Activated naive CD8-positive, alpha-beta T cell treated with anti-CD3 and anti-CD28 coated beads, Interleukin-2, amount 10 ng/mL, durations not matched to agents 7 days and 5 days (primary cell): ENCODE data around the gene TGFBR1. TPM values are rescaled to one million over a fixed set of nuclear protein-coding genes. Genes with fewer than 3 reads are reported as not detected.

Experiments used
- ATAC-seq: fragments of 150-1000 bp; cut with Tn5 transposase; one replicate; pipeline ENCODE4 v1.10.0; 2021; ENCODE audit warnings: low read depth, moderate library complexity
- POLR2A ChIA-PET: fragments of 350-600 bp; sonication (Branson Sonifier 250); formaldehyde crosslinking; loops from one replicate; lab custom pipeline; 2021; ENCODE audit warnings: antibody characterized with exemption; lab: Charles Lee
- DNase-seq: peaks from one replicate; pipeline ENCODE4 v3.0.0; 2021
- H3K27ac Mint-ChIP-seq: one replicate; pipeline ENCODE4 v1.8.0; 2022; ENCODE audit warnings: mild to moderate bottlenecking, mixed read lengths
- H3K27me3 Mint-ChIP-seq: one replicate; pipeline ENCODE4 v1.8.0; 2022; ENCODE audit warnings: mild to moderate bottlenecking, moderate library complexity, mixed read lengths
- H3K36me3 Mint-ChIP-seq: one replicate; pipeline ENCODE4 v1.8.0; 2021; ENCODE audit warnings: mild to moderate bottlenecking, mixed read lengths
- H3K4me1 Mint-ChIP-seq: one replicate; pipeline ENCODE4 v1.8.0; 2021; ENCODE audit warnings: mixed read lengths
- H3K4me3 Mint-ChIP-seq: one replicate; pipeline ENCODE4 v1.8.0; 2022; ENCODE audit warnings: mild to moderate bottlenecking, moderate library complexity, mixed read lengths
- H3K9me3 Mint-ChIP-seq: one replicate; pipeline ENCODE4 v1.8.0; 2021; ENCODE audit warnings: mixed read lengths
- total RNA-seq, 2 experiments: library from RNA; stranded (reverse); gene quantifications; one replicate each; pipeline ENCODE4 v1.2.3, GENCODE V29; 2021

The TGFBR1 gene
- total RNA-seq, 2 experiments from 2014 or later = 82.7 to 83.5 TPM

DNA sequence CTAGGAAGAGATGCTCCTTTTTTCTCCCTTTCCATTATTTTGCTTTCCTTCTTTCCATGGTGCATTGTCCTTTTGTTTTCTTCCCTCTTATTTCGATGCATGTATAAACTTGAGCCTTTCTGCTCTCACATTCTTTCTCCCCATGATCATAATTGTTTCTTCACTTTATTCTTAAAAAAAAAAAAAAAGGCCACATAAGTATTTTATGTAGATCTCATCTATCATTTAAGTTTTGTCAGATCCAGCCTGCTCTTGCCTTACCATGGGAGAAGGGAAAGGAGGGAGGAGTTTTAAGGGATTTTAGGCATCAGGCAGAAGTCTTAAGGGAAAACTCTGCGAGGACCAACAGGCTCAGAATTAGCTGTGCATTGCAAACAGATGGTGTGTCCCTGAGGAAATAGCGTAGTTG lies 11.1 kb downstream of the TGFBR1 start:
- peaks cover 39% of the 10 kb centered on the region for H3K36me3 Mint-ChIP-seq
- H3K9me3 Mint-ChIP-seq = no peaks in the 10 kb centered on the region
- H3K27ac Mint-ChIP-seq = no peak overlapping the region
- H3K4me3 Mint-ChIP-seq = no peak overlapping the region
- H3K4me1 Mint-ChIP-seq = peaks cover 74% of the 10 kb centered on the region
- no peaks in the 10 kb centered on the region for H3K27me3 Mint-ChIP-seq
- POLR2A ChIA-PET = interaction anchor here (0.7 to 1.5 kb wide), 2 partner anchors 12 to 103 kb away, joined by 4 read pairs; partner anchors contain the start of gene TGFBR1
- ATAC-seq (no peak), DNase-seq (no peak)

DNA sequence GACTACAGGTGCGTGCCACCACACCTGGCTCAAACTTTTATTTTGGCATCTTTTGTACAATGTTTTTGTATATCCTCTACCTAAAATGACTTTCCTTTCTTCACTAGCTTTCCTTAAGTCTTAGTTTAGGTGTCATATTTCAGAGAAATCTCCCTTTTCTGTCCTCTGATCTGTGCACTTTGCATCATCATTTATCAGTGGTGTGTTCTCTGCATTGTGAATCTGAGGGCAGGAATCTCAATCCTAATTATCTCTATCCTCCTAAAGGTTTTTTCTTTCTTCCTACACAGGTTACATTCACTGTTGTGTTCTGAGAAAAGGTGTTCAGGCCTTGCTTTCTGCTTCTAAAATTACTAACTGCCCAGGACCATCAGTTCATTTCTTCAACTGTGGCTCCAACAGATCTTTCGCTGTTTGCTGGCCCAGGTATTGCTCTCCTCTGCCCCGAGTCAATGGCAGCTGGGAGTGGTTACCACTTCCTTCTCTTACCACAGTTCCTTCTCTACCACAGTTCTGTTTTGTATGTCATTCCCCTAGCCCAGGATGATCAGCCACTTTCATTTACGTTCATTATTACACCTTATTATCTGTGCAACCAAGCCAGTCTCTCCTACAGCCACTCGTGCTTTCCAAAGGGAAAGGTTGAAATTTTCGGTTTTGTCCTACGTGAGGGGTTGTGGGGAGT lies 14.0 kb downstream of the TGFBR1 start:
- Mint-ChIP-seq H3K36me3 (peaks cover 46% of the 10 kb centered on the region), H3K4me1 (peaks cover 70% of the 10 kb centered on the region), H3K4me3 (peak overlapping the region; percentile 83), H3K27ac (peak overlapping the region; percentile 93), H3K27me3 (no peaks in the 10 kb centered on the region), H3K9me3 (no peaks in the 10 kb centered on the region)
- DNase-seq (no peak), ATAC-seq (peak; percentile 99)
- POLR2A ChIA-PET = interaction anchor here (1.1 to 2.2 kb wide), 9 partner anchors 10 to 105 kb away, joined by 3 to 14 read pairs (median 4); partner anchors contain the start of gene TGFBR1

DNA sequence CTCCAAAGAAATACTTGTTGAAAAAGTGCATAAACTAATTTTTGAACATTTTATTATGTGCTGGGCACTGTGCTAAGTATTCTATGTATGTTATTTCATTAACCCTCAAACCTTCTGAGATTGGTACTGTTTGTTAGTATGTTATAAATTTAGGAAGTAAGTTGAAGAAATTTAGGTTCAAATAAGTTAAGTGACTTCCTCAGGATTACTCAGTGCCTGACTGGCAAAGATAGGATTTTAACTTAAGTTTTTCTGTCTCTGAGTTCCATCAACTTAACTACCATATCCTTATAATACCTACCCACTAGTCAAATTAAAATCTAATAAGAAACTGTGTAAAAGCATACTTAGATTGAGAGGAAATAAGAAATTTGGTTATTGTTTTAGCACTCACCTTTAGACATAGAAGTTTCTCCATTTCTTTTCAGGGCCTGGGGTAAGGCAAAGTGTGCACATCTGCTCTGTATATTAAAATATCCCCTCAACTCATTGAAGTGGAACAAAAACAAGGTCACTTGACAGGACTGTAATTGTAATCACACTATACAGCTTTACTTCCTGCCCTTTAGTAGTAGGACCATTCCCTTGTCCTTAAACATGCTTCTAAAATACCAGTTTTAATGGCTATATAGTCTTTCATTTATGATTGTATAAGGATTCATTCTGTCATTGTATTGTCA lies 15.2 kb downstream of the TGFBR1 start:
- peaks cover 54% of the 10 kb centered on the region for H3K36me3 Mint-ChIP-seq

DNA sequence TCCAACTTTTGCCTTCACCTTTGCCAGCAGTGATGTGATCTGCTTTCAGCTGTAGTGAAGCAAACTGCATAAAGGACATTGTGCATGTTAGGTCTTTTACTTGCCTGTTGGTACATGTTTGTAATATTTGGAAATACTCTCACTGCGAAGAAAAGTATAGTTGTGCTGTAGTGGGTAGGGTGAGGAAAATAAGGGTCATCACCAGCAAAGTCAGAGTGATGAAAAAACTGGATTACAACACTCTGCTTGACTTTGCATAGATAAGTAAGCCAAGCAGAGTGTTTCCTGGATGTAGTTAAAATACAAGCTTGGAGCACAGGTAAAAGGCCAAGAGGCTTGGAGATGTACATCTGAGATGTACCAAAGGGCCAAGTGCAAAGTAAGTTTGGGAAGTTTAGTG lies 16.7 kb downstream of the TGFBR1 start:
- no peak overlapping the region for H3K4me3 Mint-ChIP-seq
- H3K36me3 Mint-ChIP-seq = peaks cover 53% of the 10 kb centered on the region

More for the DNA sequence above, 15.2 kb downstream of the TGFBR1 start:
- H3K9me3 Mint-ChIP-seq = peaks cover 2% of the 10 kb centered on the region
- peak overlapping the region; percentile 83 for H3K4me3 Mint-ChIP-seq
- DNase-seq (no peak), ATAC-seq (no peak)
- no peaks in the 10 kb centered on the region for H3K27me3 Mint-ChIP-seq
- POLR2A ChIA-PET = interaction anchor here (0.8 to 2.0 kb wide), 5 partner anchors 9 to 62 kb away, joined by 3 to 14 read pairs (median 4); no protein-coding TSS in a partner anchor
- peak overlapping the region; percentile 70 for H3K27ac Mint-ChIP-seq
- peaks cover 67% of the 10 kb centered on the region for H3K4me1 Mint-ChIP-seq

DNA sequence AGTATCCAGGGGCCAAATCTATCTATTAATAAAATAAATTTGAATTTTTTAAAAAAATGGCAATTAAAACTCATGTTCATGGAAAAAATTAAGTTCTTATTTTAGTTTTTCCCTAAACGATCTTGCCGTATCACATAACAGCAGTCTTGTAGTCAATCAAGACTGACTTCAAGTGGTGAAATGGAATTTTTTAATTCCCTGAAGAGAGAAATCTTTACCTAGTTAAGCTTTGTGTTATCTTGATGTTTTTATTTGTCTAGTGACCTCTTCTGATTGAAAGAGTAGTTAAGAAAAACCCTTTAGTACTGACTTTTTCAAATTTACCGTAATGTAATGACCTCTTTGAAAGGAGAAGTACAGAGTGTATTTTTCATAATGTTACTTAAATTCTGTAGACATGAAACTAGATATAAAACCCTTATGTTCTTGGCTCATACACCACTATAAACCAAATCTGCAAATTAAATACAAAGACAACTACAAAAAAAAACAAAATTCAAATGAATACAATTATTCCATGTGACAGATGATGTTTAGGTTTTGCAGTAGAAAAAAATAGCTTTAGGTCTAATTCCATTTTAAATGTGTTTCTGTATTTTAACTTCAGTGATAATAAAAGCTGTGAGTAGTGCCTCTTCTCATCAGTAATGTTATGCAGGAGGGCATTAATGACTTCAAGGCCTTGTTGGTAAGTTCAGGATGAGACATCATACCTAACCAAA lies 19.8 kb downstream of the TGFBR1 start:
- DNase-seq = no peak
- no peak overlapping the region for H3K27ac Mint-ChIP-seq
- H3K9me3 Mint-ChIP-seq = peaks cover 2% of the 10 kb centered on the region
- peaks cover 66% of the 10 kb centered on the region for H3K4me1 Mint-ChIP-seq
- POLR2A ChIA-PET = no interaction called here
- H3K27me3 Mint-ChIP-seq = no peaks in the 10 kb centered on the region
- H3K36me3 Mint-ChIP-seq = peaks cover 60% of the 10 kb centered on the region
- no peak overlapping the region for H3K4me3 Mint-ChIP-seq
- ATAC-seq = no peak

More for the DNA sequence above, 16.7 kb downstream of the TGFBR1 start:
- no peak overlapping the region for H3K27ac Mint-ChIP-seq
- no peaks in the 10 kb centered on the region for H3K27me3 Mint-ChIP-seq
- peaks cover 2% of the 10 kb centered on the region for H3K9me3 Mint-ChIP-seq
- DNase-seq (no peak), ATAC-seq (no peak)
- peaks cover 61% of the 10 kb centered on the region for H3K4me1 Mint-ChIP-seq
- POLR2A ChIA-PET = interaction anchor here (1.0 to 1.5 kb wide), 2 partner anchors 14 to 17 kb away, joined by 3 to 4 read pairs; partner anchors contain the start of gene TGFBR1

DNA sequence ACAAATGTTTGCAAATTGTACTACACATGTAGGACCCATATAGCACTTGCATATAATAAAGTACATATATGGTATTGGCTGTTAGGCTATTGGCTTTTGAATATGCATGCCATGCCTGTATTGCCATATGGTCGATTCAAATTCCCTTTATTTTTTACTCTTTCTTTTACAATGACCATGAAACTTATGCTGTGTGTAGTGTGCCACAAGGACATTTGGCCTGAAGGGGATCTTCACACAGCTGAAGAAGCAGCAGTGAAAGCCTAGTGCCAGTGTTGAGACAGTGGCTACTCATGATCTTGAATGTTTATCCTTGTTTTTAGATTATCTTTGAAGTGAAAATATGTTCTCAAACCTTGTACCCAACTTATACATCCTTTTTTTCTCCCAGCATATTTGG lies 20.5 kb downstream of the TGFBR1 start:
- POLR2A ChIA-PET = no interaction called here
- peaks cover 61% of the 10 kb centered on the region for H3K36me3 Mint-ChIP-seq
- H3K9me3 Mint-ChIP-seq = peaks cover 2% of the 10 kb centered on the region
- no peak overlapping the region for H3K4me3 Mint-ChIP-seq
- DNase-seq = no peak
- H3K4me1 Mint-ChIP-seq = peaks cover 65% of the 10 kb centered on the region
- H3K27me3 Mint-ChIP-seq = no peaks in the 10 kb centered on the region
- no peak overlapping the region for H3K27ac Mint-ChIP-seq
- no peak for ATAC-seq

DNA sequence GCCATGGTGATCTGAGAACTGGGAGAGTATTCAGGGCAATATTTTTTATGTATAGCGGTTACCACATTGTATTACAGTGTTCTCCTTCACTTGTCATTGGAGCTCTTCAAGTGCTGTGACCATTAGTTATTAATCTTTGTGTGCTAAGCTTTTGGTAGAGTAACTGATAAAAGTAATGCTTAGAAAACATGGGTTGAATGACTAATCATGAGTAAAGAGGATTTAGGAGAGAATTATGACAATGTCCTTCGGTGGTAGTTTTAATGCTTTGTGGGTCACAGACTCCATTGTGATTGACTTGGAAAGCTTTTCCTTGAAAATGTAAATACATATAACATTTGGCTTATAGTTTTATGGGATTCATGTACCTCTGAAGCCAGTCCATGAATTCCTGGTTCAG lies 21.4 kb downstream of the TGFBR1 start:
- POLR2A ChIA-PET = interaction anchor here (1.3 kb wide), 1 partner anchor 13 kb away, joined by 4 read pairs; no protein-coding TSS in a partner anchor
- ATAC-seq (no peak), DNase-seq (no peak)
- Mint-ChIP-seq H3K27ac (no peak overlapping the region), H3K4me3 (no peak overlapping the region), H3K9me3 (peaks cover 2% of the 10 kb centered on the region), H3K4me1 (peaks cover 60% of the 10 kb centered on the region), H3K27me3 (no peaks in the 10 kb centered on the region), H3K36me3 (peaks cover 59% of the 10 kb centered on the region)

DNA sequence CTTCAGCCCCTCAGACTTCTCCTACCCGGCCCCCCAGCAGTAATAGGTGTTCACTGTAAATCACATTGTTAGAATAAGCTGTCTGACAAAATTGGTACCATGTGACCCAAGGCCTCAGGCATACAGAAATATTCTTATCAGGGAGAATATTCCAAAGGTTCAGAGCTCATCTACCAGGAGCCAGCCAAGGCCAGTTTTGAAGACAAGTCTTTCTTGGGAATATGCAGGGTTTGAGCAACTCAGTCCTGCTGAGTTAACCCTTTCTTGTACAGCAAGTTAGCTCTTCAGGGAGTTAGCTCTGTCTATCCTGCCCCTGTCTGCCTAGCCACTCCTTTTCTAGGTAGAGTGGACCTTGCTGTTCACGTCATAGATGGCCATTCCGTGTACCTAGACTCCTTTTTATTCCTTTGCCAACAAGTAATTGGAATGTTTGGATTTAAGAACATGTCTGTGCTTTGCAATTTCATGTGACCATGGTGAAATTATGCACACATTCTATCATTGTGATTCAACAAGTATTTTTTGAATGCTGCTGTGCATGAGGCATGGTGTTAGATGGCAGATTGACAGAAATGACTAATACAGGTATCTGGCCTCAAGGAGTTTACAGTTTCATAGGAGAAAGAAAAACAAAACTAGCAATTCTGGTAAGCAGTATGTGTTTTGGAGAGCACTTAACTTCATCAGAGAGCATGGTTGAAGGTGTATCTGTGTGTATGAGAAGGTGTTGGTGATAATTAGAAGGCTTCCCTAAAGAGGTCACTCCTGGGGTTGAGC lies 22.6 kb downstream of the TGFBR1 start:
- Mint-ChIP-seq H3K27me3 (no peaks in the 10 kb centered on the region), H3K4me1 (peaks cover 58% of the 10 kb centered on the region), H3K4me3 (peak overlapping the region; percentile 4), H3K36me3 (peaks cover 58% of the 10 kb centered on the region), H3K27ac (peak overlapping the region; percentile 35), H3K9me3 (peaks cover 2% of the 10 kb centered on the region)
- ATAC-seq (peak; percentile 25), DNase-seq (no peak)
- POLR2A ChIA-PET = interaction anchor here (1.3 kb wide), 1 partner anchor 14 kb away, joined by 4 read pairs; no protein-coding TSS in a partner anchor

DNA sequence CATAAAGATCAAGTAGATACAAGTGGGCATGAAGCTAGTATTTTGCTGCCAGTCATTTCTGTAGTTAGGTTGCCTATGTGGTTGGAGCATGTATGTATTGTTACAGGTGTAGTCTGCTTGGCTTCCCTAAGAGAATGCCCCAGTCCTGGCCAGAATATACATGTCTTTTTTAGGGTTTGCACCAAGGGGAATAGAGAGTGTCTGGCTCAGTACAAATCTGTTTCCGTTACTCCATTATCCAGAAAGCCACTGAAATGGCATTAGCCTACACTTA lies 23.2 kb downstream of the TGFBR1 start:
- peaks cover 59% of the 10 kb centered on the region for H3K4me1 Mint-ChIP-seq
- peaks cover 2% of the 10 kb centered on the region for H3K9me3 Mint-ChIP-seq
- peak overlapping the region; percentile 35 for H3K27ac Mint-ChIP-seq
- H3K27me3 Mint-ChIP-seq = no peaks in the 10 kb centered on the region
- no peak for DNase-seq
- peak; percentile 28 for ATAC-seq
- POLR2A ChIA-PET = no interaction called here
- peaks cover 62% of the 10 kb centered on the region for H3K36me3 Mint-ChIP-seq
- peak overlapping the region; percentile 4 for H3K4me3 Mint-ChIP-seq

DNA sequence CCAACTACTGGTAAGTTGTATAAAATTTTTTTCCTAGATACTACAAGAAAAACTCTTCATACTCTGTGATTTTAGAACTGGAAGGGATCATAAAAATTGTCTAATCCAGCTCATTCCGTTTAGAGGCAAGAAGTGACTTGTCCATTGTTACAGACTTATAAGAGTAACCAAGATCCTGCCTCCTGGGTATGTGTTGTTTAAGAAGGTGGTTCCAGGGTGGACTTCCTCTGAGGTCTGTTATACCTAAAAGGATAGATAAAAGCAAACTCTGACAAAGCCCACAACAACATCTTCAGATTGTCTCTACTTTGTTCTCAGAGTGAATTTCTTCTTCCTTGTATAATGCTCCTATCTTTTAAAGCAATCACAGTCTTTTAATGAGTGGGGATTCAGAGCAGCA lies 24.2 kb downstream of the TGFBR1 start:
- Mint-ChIP-seq H3K27ac (peak overlapping the region; percentile 79), H3K36me3 (peaks cover 62% of the 10 kb centered on the region), H3K9me3 (peaks cover 2% of the 10 kb centered on the region), H3K4me1 (peaks cover 57% of the 10 kb centered on the region), H3K4me3 (peak overlapping the region; percentile 70), H3K27me3 (no peaks in the 10 kb centered on the region)
- DNase-seq (no peak), ATAC-seq (peak; percentile 79)
- POLR2A ChIA-PET = interaction anchor here (1.0 kb wide), 1 partner anchor 10 kb away, joined by 4 read pairs; no protein-coding TSS in a partner anchor

DNA sequence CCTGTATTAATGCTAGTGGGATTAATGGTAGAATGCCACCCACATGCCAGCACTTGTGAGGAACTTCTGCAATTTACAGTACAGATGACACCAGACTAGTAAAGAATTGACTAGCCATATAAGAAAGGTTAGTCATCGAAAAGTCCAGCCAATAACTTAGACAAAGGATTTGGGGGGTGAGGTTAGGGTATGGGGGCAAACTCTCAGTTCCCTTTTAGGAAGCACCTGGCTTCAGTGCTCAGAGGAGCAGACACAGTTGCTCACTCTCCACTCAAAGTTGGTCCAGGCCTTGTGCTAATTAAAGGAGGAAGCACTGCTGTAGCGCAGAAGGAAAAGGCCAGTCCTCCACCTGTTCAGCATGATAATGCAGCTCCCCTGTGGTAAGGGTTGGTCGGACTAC lies 25.2 kb downstream of the TGFBR1 start:
- no peaks in the 10 kb centered on the region for H3K27me3 Mint-ChIP-seq
- peaks cover 59% of the 10 kb centered on the region for H3K4me1 Mint-ChIP-seq
- peaks cover 57% of the 10 kb centered on the region for H3K36me3 Mint-ChIP-seq
- ATAC-seq (no peak), DNase-seq (no peak)
- no peak overlapping the region for H3K27ac Mint-ChIP-seq
- H3K9me3 Mint-ChIP-seq = no peaks in the 10 kb centered on the region
- POLR2A ChIA-PET = no interaction called here
- peak overlapping the region; percentile 26 for H3K4me3 Mint-ChIP-seq

DNA sequence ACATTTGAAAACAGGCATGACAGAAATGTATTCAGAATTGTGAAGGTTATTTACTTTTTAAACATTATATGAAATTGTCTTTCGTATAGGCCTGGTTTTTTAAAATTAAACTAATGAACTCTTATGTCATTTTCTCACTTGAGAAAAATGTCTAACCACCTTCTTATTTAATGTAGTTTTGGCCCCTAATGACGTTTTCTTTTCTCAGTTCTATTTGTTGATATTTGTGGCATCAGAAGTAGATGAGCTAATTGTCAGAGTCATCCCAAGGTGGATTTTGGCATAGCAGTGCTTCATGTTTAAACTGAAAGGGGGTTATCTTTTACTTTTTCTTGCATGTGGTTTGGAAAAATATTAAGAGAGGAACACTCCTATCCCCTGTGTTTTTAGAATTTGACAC lies 28.2 kb downstream of the TGFBR1 start:
- Mint-ChIP-seq H3K4me3 (no peak overlapping the region), H3K36me3 (peaks cover 53% of the 10 kb centered on the region)

More for the DNA sequence above, 28.2 kb downstream of the TGFBR1 start:
- no peak for DNase-seq
- Mint-ChIP-seq H3K4me1 (peaks cover 67% of the 10 kb centered on the region), H3K27me3 (no peaks in the 10 kb centered on the region), H3K9me3 (no peaks in the 10 kb centered on the region), H3K27ac (peak overlapping the region; percentile 34)
- no peak for ATAC-seq
- POLR2A ChIA-PET = interaction anchor here (1.2 to 2.2 kb wide), 3 partner anchors 17 to 29 kb away, joined by 4 to 10 read pairs (median 7); no protein-coding TSS in a partner anchor
